Mesenchymal stem cell (in vitro differentiated cells and primary cell): ENCODE measurements around the gene SHISA5.

ENCODE experiments used
- DNase-seq: peaks from one replicate; pipeline ENCODE4 v3.0.0-alpha.2; 2013
- H2AFZ ChIP-seq: one replicate; pipeline ENCODE4 v1.6.1; 2013; ENCODE audit warnings: low read depth, mild to moderate bottlenecking, control low read depth, inconsistent platforms, low read length, moderate library complexity
- H2AK5ac ChIP-seq: 2 replicates; pipeline ENCODE4 v1.6.1; 2013; ENCODE audit warnings: low read length, moderate library complexity, mild to moderate bottlenecking, inconsistent platforms; ENCODE audit not compliant: severe bottlenecking
- H2BK120ac ChIP-seq: one replicate; pipeline ENCODE4 v1.6.1; 2013; ENCODE audit warnings: low read depth, mild to moderate bottlenecking, inconsistent platforms, low read length, moderate library complexity
- H2BK12ac ChIP-seq, 2 experiments: one replicate each; pipeline ENCODE4 v1.6.1; 2013; ENCODE audit warnings: inconsistent platforms in 2 of 2, low read length in 2 of 2, mild to moderate bottlenecking in 2 of 2, moderate library complexity in 2 of 2, control low read depth in 1 of 2
- H2BK15ac ChIP-seq: one replicate; pipeline ENCODE4 v1.6.1; 2013; ENCODE audit warnings: mild to moderate bottlenecking, low read depth, inconsistent platforms; ENCODE audit not compliant: poor library complexity, severe bottlenecking
- H2BK5ac ChIP-seq: 2 replicates; pipeline ENCODE4 v1.6.1; 2013; ENCODE audit warnings: low read depth, mild to moderate bottlenecking, low read length, control low read depth, inconsistent platforms; ENCODE audit not compliant: poor library complexity, severe bottlenecking
- H3K14ac ChIP-seq, 2 experiments: one replicate each; pipeline ENCODE4 v1.6.1; 2013; ENCODE audit warnings: inconsistent platforms in 2 of 2, low read length in 2 of 2, control low read depth in 1 of 2, mild to moderate bottlenecking in 1 of 2, moderate library complexity in 1 of 2
- H3K18ac ChIP-seq, 2 experiments: one replicate each; pipeline ENCODE4 v1.6.1; 2013; ENCODE audit warnings: inconsistent platforms in 2 of 2, low read length in 2 of 2, control low read depth in 1 of 2, low read depth in 1 of 2, mild to moderate bottlenecking in 1 of 2
- H3K23ac ChIP-seq, 2 experiments: one replicate each; pipeline ENCODE4 v1.6.1; 2013; ENCODE audit warnings: inconsistent platforms in 2 of 2, low read length in 2 of 2, mild to moderate bottlenecking in 2 of 2, moderate library complexity in 2 of 2, control low read depth in 1 of 2
- H3K27ac ChIP-seq: 2 replicates; pipeline ENCODE4 v1.5.1; 2013; ENCODE audit warnings: mild to moderate bottlenecking, moderate library complexity, low read length, control low read depth, inconsistent platforms; ENCODE audit not compliant: poor library complexity, severe bottlenecking
- H3K27me3 ChIP-seq, 2 experiments: 2 replicates each; pipeline versions ENCODE4 v1.6.1 to v1.7.0; 2013; ENCODE audit warnings: low read length in 2 of 2, mild to moderate bottlenecking in 2 of 2, moderate library complexity in 2 of 2, control low read depth in 1 of 2, inconsistent platforms in 1 of 2; ENCODE audit not compliant: control insufficient read depth in 1 of 2, insufficient read depth in 1 of 2
- H3K36me3 ChIP-seq, 2 experiments: 2 replicates each; pipeline versions ENCODE4 v1.6.1 to v1.7.0; 2013; ENCODE audit warnings: low read length in 2 of 2, control low read depth in 1 of 2, inconsistent platforms in 1 of 2, low read depth in 1 of 2, mild to moderate bottlenecking in 1 of 2; ENCODE audit not compliant: insufficient read depth in 2 of 2, control insufficient read depth in 1 of 2
- H3K4ac ChIP-seq, 2 experiments: one replicate each; pipeline ENCODE4 v1.6.1; 2013; ENCODE audit warnings: inconsistent platforms in 2 of 2, low read length in 2 of 2, mild to moderate bottlenecking in 2 of 2, moderate library complexity in 2 of 2, control low read depth in 1 of 2, low read depth in 1 of 2
- H3K4me1 ChIP-seq: 2 replicates; pipeline ENCODE4 v1.6.1; 2013; ENCODE audit warnings: low read depth, low read length, control low read depth; ENCODE audit not compliant: control insufficient read depth, insufficient read depth
- H3K4me2 ChIP-seq: 2 replicates; pipeline ENCODE4 v1.6.1; 2013; ENCODE audit warnings: low read length, mild to moderate bottlenecking, inconsistent platforms; ENCODE audit not compliant: poor library complexity, severe bottlenecking
- H3K4me3 ChIP-seq, 2 experiments: 2 replicates each; pipeline versions ENCODE4 v1.5.1 to v1.7.0; 2013; ENCODE audit warnings: low read length in 2 of 2, mild to moderate bottlenecking in 2 of 2, control low read depth in 1 of 2, low read depth in 1 of 2; ENCODE audit not compliant: insufficient read depth in 1 of 2
- H3K79me1 ChIP-seq: replicated peaks from 2 replicates; pipeline ENCODE4 v1.6.1; 2013; ENCODE audit warnings: mild to moderate bottlenecking, control low read depth, low read length, inconsistent platforms; ENCODE audit not compliant: poor library complexity, severe bottlenecking
- H3K9ac ChIP-seq: 2 replicates; pipeline ENCODE4 v1.7.0; 2013; ENCODE audit warnings: mild to moderate bottlenecking, low read length, moderate library complexity
- H3K9me3 ChIP-seq: 2 replicates; pipeline ENCODE4 v1.7.0; 2013; ENCODE audit warnings: mild to moderate bottlenecking, low read length; ENCODE audit not compliant: control insufficient read depth
- H4K8ac ChIP-seq: one replicate; pipeline ENCODE4 v1.6.1; 2013; ENCODE audit warnings: inconsistent platforms, mild to moderate bottlenecking, low read length, moderate library complexity
- H4K91ac ChIP-seq: one replicate; pipeline ENCODE4 v1.6.1; 2013; ENCODE audit warnings: mild to moderate bottlenecking, low read length, inconsistent platforms
- WGBS: methylation state at CpG from one replicate; pipeline ENCODE4 v1.1.7; 2013; ENCODE audit warnings: mixed read lengths; 5-methylcytosine and 5-hydroxymethylcytosine counted together

The SHISA5 gene

DNA sequence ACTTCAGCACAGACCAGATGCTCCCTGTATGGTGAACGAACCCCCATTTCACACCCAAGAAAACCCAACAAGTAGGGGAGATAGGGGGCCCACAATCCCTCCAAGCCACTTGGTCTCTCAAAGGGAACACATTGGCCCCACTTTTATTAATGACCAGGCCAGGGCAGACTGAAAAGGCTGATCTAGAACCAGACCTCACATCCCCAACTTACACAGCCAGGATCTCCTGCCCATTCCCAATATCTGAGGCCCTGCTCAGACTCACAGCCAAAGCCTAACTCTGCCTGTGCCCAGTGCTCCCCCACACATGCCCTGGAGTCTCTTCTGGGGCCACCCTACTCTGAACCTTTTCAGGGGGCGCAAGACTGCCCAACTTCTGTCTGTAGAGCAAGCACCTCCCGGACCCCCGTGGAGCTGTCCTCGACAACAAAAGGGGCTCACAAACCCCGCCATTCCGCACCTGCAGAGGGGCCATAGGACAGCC lies 75.8 kb downstream of the SHISA5 start:
- Histone ChIP-seq H3K27ac (peak overlapping the region; percentile 55), H3K79me1 (peaks cover 42% of the 10 kb centered on the region), H4K8ac (no peak overlapping the region), H3K27me3 (no peaks in the 10 kb centered on the region), H3K23ac (no peak overlapping the region), H2AK5ac (peak overlapping the region; percentile 18), H3K36me3 (peaks cover 15 to 40% of the 10 kb centered on the region in 2 experiments), H4K91ac (no peak overlapping the region), H3K18ac (no peak overlapping the region), H3K9me3 (no peaks in the 10 kb centered on the region), H2BK12ac (no peak overlapping the region), H3K4ac (no peak overlapping the region), H2BK120ac (no peak overlapping the region), H3K4me1 (peaks cover 61% of the 10 kb centered on the region), H3K14ac (no peak overlapping the region), H2BK15ac (no peak overlapping the region), H2BK5ac (peak overlapping the region; percentile 0), H2AFZ (no peak overlapping the region), H3K4me2 (peak overlapping the region; percentile 86), H3K9ac (peak overlapping the region; percentile 80), H3K4me3 (peak overlapping the region; percentile 72 to 79)
- DNase-seq, result no peak
- 67% methylated on average over 7 of the region's 7 CpGs for WGBS

DNA sequence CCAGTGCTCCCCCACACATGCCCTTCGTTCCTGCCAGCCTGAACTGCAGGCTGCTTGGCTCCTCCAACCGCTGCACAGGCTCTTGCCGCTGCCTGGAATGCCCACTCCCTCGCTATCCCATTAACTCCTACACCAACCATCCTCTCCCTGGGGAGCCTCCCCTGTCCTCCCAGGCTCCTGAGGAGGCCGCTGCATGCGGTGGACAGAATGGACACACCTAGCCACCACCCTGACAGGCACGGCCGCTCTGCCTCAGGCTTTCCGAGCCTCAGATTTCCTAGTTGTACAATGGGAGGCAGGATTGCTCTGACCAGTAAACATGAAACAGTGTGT lies 76.4 kb downstream of the SHISA5 start:
- 90% methylated on average over 9 of the region's 9 CpGs for WGBS
- H3K36me3 ChIP-seq, result peaks cover 10 to 40% of the 10 kb centered on the region in 2 experiments
- H2BK15ac ChIP-seq, result no peak overlapping the region
- H3K4me1 ChIP-seq, result peaks cover 58% of the 10 kb centered on the region
- no peaks in the 10 kb centered on the region for H3K9me3 ChIP-seq
- H4K91ac ChIP-seq, result no peak overlapping the region
- peak overlapping the region in 1 of 2 experiments; percentile 79 for H3K4me3 ChIP-seq
- no peak overlapping the region for H3K18ac ChIP-seq
- no peak overlapping the region for H3K14ac ChIP-seq
- H2AFZ ChIP-seq, result no peak overlapping the region
- peaks cover 44% of the 10 kb centered on the region for H3K79me1 ChIP-seq
- no peak overlapping the region for H3K4me2 ChIP-seq
- peak overlapping the region; percentile 18 for H2AK5ac ChIP-seq
- H3K9ac ChIP-seq, result peak overlapping the region; percentile 80
- no peak overlapping the region for H2BK12ac ChIP-seq
- no peak for DNase-seq
- no peak overlapping the region for H3K27ac ChIP-seq
- no peak overlapping the region for H2BK120ac ChIP-seq
- no peak overlapping the region for H2BK5ac ChIP-seq
- H3K4ac ChIP-seq, result peak overlapping the region in 1 of 2 experiments; percentile 42
- no peak overlapping the region for H4K8ac ChIP-seq
- H3K27me3 ChIP-seq, result no peaks in the 10 kb centered on the region
- no peak overlapping the region for H3K23ac ChIP-seq

GRCh38 chr3:48426944-48427629 lies 76.9 kb downstream of the SHISA5 start:
- Histone ChIP-seq H2BK15ac (no peak overlapping the region), H4K91ac (no peak overlapping the region), H3K4me3 (peak overlapping the region in 1 of 2 experiments; percentile 79), H3K9me3 (no peaks in the 10 kb centered on the region), H3K4me1 (peaks cover 54% of the 10 kb centered on the region), H4K8ac (no peak overlapping the region), H3K9ac (peak overlapping the region; percentile 80), H2AK5ac (no peak overlapping the region), H3K23ac (no peak overlapping the region), H2BK5ac (no peak overlapping the region), H3K36me3 (peaks cover 5 to 40% of the 10 kb centered on the region in 2 experiments), H3K27me3 (no peaks in the 10 kb centered on the region), H3K14ac (no peak overlapping the region), H2BK12ac (no peak overlapping the region), H2AFZ (no peak overlapping the region), H3K27ac (no peak overlapping the region), H3K18ac (no peak overlapping the region), H3K79me1 (peaks cover 49% of the 10 kb centered on the region), H3K4me2 (no peak overlapping the region), H2BK120ac (no peak overlapping the region), H3K4ac (peak overlapping the region in 1 of 2 experiments; percentile 42)
- WGBS, result 85% methylated on average over 7 of the region's 8 CpGs
- DNase-seq, result no peak

DNA sequence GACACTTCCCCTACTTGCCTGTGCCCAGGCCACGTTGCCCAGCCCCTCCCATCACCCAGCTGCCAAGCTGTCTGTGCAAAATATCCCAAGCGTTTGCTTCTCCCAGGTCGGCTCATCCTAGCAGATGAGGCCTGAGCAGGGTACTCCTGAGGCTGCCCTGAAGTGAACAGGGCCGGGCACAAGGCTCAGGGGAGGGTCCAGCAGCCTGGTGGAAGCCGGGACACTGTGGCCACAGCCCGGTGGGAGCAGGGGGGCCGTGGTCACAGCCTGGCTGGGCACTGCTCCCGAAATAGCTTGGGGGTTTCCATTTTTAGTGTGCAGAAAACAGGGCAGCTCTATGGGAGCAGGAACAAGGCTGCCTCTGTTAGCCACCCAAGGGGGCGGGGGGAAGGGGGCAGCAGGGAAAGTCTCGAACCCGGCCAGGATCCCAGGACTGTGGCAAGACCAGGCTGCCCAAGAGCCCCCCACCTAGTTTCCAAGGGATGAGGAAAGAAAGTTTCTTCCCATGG lies 77.5 kb downstream of the SHISA5 start:
- no peak overlapping the region for H2BK12ac ChIP-seq
- DNase-seq, result no peak
- WGBS, result 90% methylated on average over 11 of the region's 11 CpGs
- H2AFZ ChIP-seq, result no peak overlapping the region
- no peak overlapping the region for H4K8ac ChIP-seq
- H3K27ac ChIP-seq, result no peak overlapping the region
- H2BK15ac ChIP-seq, result no peak overlapping the region
- no peak overlapping the region for H2AK5ac ChIP-seq
- no peak overlapping the region for H3K4me2 ChIP-seq
- H2BK5ac ChIP-seq, result no peak overlapping the region
- H2BK120ac ChIP-seq, result peak overlapping the region; percentile 22
- H3K4me1 ChIP-seq, result peaks cover 54% of the 10 kb centered on the region
- H3K4ac ChIP-seq, result no peak overlapping the region
- peaks cover 56% of the 10 kb centered on the region for H3K79me1 ChIP-seq
- peaks cover 0 to 43% of the 10 kb centered on the region in 2 experiments for H3K36me3 ChIP-seq
- no peak overlapping the region for H3K14ac ChIP-seq
- H3K9me3 ChIP-seq, result no peaks in the 10 kb centered on the region
- H4K91ac ChIP-seq, result no peak overlapping the region
- no peak overlapping the region for H3K9ac ChIP-seq
- no peak overlapping the region for H3K18ac ChIP-seq
- peak overlapping the region in 1 of 2 experiments; percentile 79 for H3K4me3 ChIP-seq
- H3K27me3 ChIP-seq, result no peaks in the 10 kb centered on the region
- H3K23ac ChIP-seq, result no peak overlapping the region
